H1 (cell line): ENCODE data around the gene TK1.
A peak's percentile ranks its signal among the peaks of the same experiment; 100 is the strongest.

Experiments
- EZH2 ChIP-seq: fragments of 200-600 bp; sonication (generic); IDR thresholded peaks from 2 replicates; pipeline ENCODE4 v1.7.1; 2012; ENCODE audit warnings: low read depth, mild to moderate bottlenecking, moderate library complexity, low read length, inconsistent platforms; ENCODE audit not compliant: severe bottlenecking
- GABPA ChIP-seq: IDR thresholded peaks from 2 replicates; pipeline ENCODE4 v1.6.1; 2011; ENCODE audit warnings: mild to moderate bottlenecking, low read length, moderate library complexity, borderline replicate concordance; ENCODE audit not compliant: insufficient read depth
- POLR2A ChIP-seq, 2 experiments: IDR thresholded peaks; 1 replicate in 1 of 2; 2 replicates in 1 of 2; pipeline ENCODE4 v1.6.1; 2011; ENCODE audit warnings: low read depth in 2 of 2, low read length in 2 of 2, mild to moderate bottlenecking in 2 of 2; ENCODE audit errors: control extremely low read depth in 1 of 2
- POLR2AphosphoS5 ChIP-seq: IDR thresholded peaks from 2 replicates; pipeline ENCODE4 v1.6.1; 2011; ENCODE audit warnings: low read depth, low read length
- RXRA ChIP-seq: IDR thresholded peaks from 2 replicates; pipeline ENCODE4 v1.6.1; 2011; ENCODE audit warnings: low read depth, mild to moderate bottlenecking, low read length, moderate library complexity; ENCODE audit not compliant: insufficient read depth
- SIN3A ChIP-seq, 2 experiments: IDR thresholded peaks in 1 of 2; conservative IDR thresholded peaks in 1 of 2; 2 replicates each; pipeline ENCODE4 v1.6.1; 2011 to 2012; ENCODE audit warnings: low read length in 2 of 2, improper control_type of control experiment in 1 of 2, low read depth in 1 of 2, mild to moderate bottlenecking in 1 of 2
- SP1 ChIP-seq: IDR thresholded peaks from 2 replicates; pipeline ENCODE4 v1.6.1; 2011; ENCODE audit warnings: low read depth, low read length
- TF ChIP-seq, protein P1 (sequence below), 3 experiments: IDR thresholded peaks; 1 replicate in 2 of 3; 2 replicates in 1 of 3; pipeline versions ENCODE4 v1.5.1 to v1.6.1; 2011; ENCODE audit warnings: low read length in 3 of 3, mild to moderate bottlenecking in 3 of 3, inconsistent platforms in 2 of 3, low read depth in 1 of 3, moderate library complexity in 1 of 3; ENCODE audit not compliant: insufficient read depth in 1 of 3; ENCODE audit errors: control extremely low read depth in 1 of 3

DNA sequence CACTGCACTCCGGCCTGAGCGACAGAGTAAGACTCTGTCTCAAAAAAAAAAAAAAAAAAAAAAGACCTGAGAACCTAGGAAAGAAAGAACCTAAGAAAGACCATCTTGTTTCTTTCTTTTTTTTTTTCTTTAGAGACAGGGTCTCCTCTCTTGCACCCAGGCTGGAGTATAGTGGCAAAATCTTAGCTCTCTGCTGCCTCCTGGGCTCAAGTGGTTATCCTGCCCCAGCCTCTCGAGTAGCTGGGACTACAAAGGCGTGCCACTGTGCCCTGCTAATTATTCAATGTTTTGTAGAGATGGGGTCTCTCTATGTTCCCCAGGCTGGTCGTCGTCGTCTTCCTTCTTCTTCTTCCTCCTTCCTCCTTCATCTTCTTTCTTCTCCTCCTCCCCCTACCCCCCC lies 19.4 kb upstream of the TK1 start:
- TF ChIP-seq POLR2AphosphoS5, result no peak
- TF ChIP-seq SIN3A (conservative IDR thresholded peaks at IDR 0.05 in 1 of 2, IDR thresholded peaks at IDR 0.05 in 1 of 2; ENCODE audit: low read depth in 1 of 2, low read length in 2 of 2), result no peak
- TF ChIP-seq GABPA, result no peak
- TF ChIP-seq, protein P1, sequence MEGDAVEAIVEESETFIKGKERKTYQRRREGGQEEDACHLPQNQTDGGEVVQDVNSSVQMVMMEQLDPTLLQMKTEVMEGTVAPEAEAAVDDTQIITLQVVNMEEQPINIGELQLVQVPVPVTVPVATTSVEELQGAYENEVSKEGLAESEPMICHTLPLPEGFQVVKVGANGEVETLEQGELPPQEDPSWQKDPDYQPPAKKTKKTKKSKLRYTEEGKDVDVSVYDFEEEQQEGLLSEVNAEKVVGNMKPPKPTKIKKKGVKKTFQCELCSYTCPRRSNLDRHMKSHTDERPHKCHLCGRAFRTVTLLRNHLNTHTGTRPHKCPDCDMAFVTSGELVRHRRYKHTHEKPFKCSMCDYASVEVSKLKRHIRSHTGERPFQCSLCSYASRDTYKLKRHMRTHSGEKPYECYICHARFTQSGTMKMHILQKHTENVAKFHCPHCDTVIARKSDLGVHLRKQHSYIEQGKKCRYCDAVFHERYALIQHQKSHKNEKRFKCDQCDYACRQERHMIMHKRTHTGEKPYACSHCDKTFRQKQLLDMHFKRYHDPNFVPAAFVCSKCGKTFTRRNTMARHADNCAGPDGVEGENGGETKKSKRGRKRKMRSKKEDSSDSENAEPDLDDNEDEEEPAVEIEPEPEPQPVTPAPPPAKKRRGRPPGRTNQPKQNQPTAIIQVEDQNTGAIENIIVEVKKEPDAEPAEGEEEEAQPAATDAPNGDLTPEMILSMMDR (IDR thresholded peaks at IDR 0.05; ENCODE audit: control extremely low read depth in 1 of 3, insufficient read depth in 1 of 3, low read depth in 1 of 3, low read length in 3 of 3), result peak; percentile 34 to 43 (median 34); a peak in 3 of 4 replicates
- TF ChIP-seq EZH2, result no peak
- TF ChIP-seq POLR2A (IDR thresholded peaks at IDR 0.05; ENCODE audit: control extremely low read depth in 1 of 2, low read depth in 2 of 2, low read length in 2 of 2), result no peak
- TF ChIP-seq SP1, result no peak
- TF ChIP-seq RXRA, result no peak
